ENCODE measurements around the gene PEF1.

The PEF1 gene

GRCh38 chr1:31644560-31645273 is at the start of gene PEF1:
Gene PEF1 (minus strand): TSS chr1:31644876. CDS start chr1:31644864, 12 bp downstream.
- peak; percentile 94 for DNase-seq (ENCODE audit: low read depth)

- DNase-seq (ENCODE audit: low read depth), result no peak
Observed at GRCh38 chr1:31693231-31693630, 48.6 kb upstream of the PEF1 start.

GRCh38 chr1:31691951-31692350 is 47.3 kb upstream of the PEF1 start:
- no peak for DNase-seq (ENCODE audit: low read depth)

- DNase-seq (ENCODE audit: low read depth), result no peak
Observed at GRCh38 chr1:31691446-31691845, 46.8 kb upstream of the PEF1 start.

- DNase-seq (ENCODE audit: low read depth), result no peak
Observed at GRCh38 chr1:31690921-31691320, 46.2 kb upstream of the PEF1 start.

- peak; percentile 89 for DNase-seq (ENCODE audit: low read depth)
Observed at GRCh38 chr1:31689854-31690253, 45.2 kb upstream of the PEF1 start.

- DNase-seq (ENCODE audit: low read depth), result no peak
Observed at GRCh38 chr1:31689379-31689778, 44.7 kb upstream of the PEF1 start.

GRCh38 chr1:31688233-31688918 is 43.7 kb upstream of the PEF1 start:
- DNase-seq (ENCODE audit: low read depth), result no peak

- no peak for DNase-seq (ENCODE audit: low read depth)
Observed at GRCh38 chr1:31687601-31688000, 42.9 kb upstream of the PEF1 start.

- no peak for DNase-seq (ENCODE audit: low read depth)
Observed at GRCh38 chr1:31685795-31686194, 41.1 kb upstream of the PEF1 start.

- no peak for DNase-seq (ENCODE audit: low read depth)
Observed at GRCh38 chr1:31683997-31684396, 39.3 kb upstream of the PEF1 start.

GRCh38 chr1:31681415-31681814 is 36.7 kb upstream of the PEF1 start:
- DNase-seq (ENCODE audit: low read depth), result no peak

GRCh38 chr1:31679676-31680230 is 35.1 kb upstream of the PEF1 start:
- DNase-seq (ENCODE audit: low read depth), result no peak

- DNase-seq (ENCODE audit: low read depth), result no peak
Observed at GRCh38 chr1:31679091-31679490, 34.4 kb upstream of the PEF1 start.

- DNase-seq (ENCODE audit: low read depth), result no peak
Observed at GRCh38 chr1:31678681-31679080, 34.0 kb upstream of the PEF1 start.

GRCh38 chr1:31677949-31678348 is 33.3 kb upstream of the PEF1 start:
- DNase-seq (ENCODE audit: low read depth), result no peak

GRCh38 chr1:31677401-31677800 is 32.7 kb upstream of the PEF1 start:
- no peak for DNase-seq (ENCODE audit: low read depth)

- DNase-seq (ENCODE audit: low read depth), result no peak
Observed at GRCh38 chr1:31675756-31676155, 31.1 kb upstream of the PEF1 start.

GRCh38 chr1:31675161-31675560 is 30.5 kb upstream of the PEF1 start:
- DNase-seq (ENCODE audit: low read depth), result no peak

GRCh38 chr1:31674626-31675025 is 29.9 kb upstream of the PEF1 start:
- no peak for DNase-seq (ENCODE audit: low read depth)

- no peak for DNase-seq (ENCODE audit: low read depth)
Observed at GRCh38 chr1:31673433-31673832, 28.8 kb upstream of the PEF1 start.

- DNase-seq (ENCODE audit: low read depth), result no peak
Observed at GRCh38 chr1:31672986-31673385, 28.3 kb upstream of the PEF1 start.

GRCh38 chr1:31671561-31672201 is 27.0 kb upstream of the PEF1 start:
- DNase-seq (ENCODE audit: low read depth), result no peak

Measured in stromal cell of bone marrow (primary cell).